ENCODE measurements around the gene MARCHF6.
"Not testable (repeated sequence)": the region's sequence is repeated elsewhere in the genome, so short reads cannot be mapped to it uniquely, and the experiment has no call there.

Gene MARCHF6

DNA sequence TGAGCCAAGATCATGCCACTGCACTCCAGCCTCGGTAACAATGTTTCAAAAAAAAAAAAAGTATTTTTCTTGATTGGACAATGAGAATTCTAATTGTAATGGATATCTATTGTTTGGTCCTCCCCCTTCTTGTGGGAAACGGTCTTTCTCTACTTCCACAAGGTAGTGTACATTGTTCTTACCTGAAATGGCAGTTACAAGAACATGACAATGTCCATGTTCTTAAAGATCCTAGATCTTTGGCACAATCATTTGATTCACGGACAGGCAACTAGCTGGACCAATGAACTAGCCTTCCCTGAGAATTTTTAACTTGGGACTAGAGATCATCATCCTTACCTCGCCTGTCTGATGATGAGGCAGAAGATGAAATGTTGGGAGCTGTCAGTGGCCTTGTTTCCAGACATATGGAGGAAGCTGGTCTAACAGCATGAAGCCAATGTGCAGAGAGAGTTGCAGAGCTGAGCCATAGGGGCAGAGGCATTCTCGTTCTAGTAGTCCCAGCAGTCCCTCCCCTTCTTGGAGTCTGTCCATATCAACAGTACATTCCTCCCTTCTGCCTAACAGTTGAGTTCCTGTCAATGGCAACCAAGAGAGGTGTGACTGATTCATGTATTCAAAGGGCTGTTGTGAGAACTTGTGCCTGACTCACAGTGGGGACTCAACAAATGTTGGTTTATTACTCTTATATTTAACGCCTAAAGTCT, 2.1 kb upstream of the MARCHF6 start:
- DNase-seq (ENCODE audit: low spot score) = peak; percentile 57

DNA sequence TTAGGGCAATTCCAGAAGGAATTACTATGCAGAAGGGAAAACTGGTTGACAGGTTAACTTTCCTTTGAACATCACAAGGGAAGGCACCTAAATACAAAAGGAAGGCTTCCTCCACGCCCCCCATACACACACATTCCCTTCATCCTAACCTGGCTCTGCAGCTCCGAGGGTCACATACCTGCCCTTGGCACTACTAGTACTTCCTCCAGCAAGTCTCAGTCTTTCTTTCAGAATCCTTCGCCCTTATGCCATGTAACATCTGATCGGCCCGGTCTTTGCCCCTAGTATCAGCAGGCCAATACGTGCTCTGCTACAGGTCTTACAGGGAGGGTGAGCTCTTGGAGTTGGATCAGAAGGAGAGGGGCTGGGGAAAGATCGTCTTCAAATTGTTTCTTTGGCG, 1.6 kb upstream of the MARCHF6 start:
- no peak for DNase-seq (ENCODE audit: low spot score)

DNA sequence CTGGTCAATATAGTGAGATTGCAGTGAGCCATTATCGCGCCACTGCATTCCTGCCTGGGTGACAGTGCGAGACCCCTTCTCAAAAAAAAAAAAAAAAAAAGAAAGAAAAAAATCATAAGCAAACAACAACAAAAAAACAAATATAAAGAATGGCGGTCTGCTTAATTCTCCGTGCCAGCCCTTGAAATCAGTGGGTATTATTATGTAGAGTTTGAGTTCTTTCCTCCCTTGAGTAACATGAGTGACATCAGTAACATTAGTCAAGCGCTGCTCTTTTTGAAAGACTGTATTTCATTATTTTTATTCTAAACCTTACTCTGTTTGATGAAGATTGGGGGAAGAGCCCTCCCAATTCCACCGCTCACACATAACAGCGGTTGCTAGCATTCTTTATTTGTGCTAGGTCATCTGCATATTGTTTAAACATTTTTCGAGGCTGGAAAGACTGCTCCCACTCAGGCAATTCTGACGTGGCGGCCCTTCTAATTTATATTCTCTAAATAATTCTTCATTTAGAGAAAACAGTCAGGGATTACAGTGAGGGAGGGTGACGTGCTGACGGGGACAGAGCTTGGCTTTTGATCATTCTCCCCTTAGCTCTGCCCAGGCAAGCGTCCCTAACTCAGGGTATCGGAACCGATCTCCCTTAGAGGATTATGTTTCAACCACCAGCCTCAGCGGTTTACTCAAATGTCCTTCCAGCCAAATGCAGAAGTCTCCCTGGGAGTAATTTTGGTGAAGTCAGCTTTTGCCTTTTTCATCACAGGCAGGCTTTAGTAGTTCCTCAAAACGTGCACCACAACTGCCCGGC, 860 bp upstream of the MARCHF6 start:
- no peak for DNase-seq (ENCODE audit: low spot score)

DNA sequence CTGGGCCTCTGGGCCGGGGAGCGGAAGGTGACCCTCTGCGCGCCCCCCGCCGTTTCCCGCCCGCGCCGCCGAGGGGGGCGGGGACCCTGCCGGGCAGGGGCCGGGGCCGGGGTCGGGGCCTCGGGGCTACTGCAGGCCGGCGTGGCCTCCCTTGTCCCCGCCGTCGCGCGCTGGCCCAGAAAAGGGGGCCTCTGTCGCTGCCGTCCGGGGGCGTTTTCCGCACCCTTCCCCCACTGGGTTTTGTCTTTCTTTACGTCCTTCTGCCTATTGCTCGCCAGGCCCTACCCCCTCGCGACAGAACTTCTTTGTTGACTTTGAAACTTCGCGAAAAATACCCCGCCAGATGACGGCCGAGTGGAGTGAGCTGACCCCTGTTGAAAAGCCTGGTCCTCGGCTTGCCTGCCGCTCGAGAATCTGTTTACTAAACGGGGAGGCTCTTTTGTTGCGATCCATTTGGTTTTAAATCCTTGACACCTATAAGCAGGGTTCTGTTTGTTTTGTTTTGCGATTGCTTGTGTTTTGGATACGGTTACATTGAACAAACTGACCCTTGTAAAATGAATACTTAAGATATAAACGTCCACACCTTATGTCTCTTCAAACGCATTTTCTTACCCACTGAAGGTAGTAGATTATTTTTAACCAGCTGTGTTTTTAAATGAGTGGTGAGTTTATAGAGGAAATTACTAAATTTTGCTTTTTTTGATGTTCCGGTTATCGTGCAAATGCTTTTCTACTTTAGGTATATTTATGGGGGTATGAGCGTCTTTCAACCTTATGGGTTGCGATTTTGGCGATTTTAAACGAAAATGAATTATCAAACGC, 765 bp downstream of the MARCHF6 start:
- peak; percentile 36 for DNase-seq (ENCODE audit: low spot score)

DNA sequence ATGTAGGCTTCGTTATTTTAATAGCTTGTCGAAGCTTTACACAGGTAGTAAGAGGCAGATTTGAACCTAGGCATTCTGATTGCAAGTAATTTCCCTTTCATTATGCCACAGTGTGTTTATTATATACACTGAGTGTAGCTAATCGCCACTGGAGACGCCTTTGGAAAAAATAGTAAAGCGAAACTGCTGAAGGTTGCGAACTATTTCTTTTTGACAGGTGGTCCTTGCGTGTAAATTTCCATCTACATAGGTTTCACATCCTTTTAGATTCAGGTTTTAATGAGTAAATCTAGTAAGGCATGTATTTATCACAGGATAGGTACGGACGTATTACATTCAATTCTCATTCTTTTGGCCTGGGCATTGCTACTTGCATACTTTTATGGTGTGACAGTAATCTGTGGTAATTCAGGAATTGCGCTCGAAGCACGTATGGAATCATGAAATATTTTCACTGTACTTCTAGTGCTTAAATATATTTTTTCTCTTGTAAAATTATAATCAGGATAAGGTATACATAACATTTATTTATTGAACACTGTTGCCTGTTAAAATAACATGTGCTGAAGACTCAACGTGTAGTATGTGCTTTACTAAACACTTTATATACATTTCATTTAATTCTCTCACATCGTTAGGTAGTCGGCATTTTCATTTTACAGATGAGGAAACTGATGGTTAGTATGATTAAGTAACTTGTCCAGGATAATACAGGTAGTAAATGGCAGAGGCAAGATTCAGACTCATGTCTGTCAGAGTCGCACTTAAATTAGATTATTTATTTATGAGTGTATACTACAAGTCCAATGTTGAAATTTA, 1.8 kb downstream of the MARCHF6 start:
- peak; percentile 61 for DNase-seq (ENCODE audit: low spot score)

GRCh38 chr5:10358999-10359398, 5.5 kb downstream of the MARCHF6 start:
- DNase-seq (ENCODE audit: low spot score) = no peak

DNA sequence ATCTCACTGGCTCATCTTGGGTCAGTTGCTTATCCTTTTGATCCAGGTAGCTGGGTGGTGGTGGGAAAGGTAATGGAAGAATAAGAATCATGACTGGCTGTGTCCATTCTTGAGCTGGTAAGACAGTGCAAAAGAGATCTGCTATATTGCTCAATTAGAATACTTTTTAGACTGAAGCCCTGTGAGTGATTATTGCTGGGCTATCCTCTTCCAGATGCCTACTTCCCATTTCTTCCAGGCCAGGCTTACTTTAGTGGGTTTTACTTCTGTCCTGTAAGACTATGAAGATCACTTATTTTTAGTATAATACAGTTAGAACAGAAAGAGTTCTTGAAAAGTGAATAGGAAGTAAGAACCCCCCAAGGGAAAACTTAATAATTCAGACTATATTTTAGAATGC, 7.2 kb downstream of the MARCHF6 start:
- DNase-seq (ENCODE audit: low spot score) = no peak

GRCh38 chr5:10363519-10364185, 10.2 kb downstream of the MARCHF6 start:
- DNase-seq (ENCODE audit: low spot score) = no peak

- peak; percentile 72 for DNase-seq (ENCODE audit: low spot score)
These were observed 10.7 kb downstream of the MARCHF6 start for GRCh38 chr5:10364186-10364689.

- DNase-seq (ENCODE audit: low spot score) = no peak
These were observed 12.3 kb downstream of the MARCHF6 start for GRCh38 chr5:10365782-10366181.

- DNase-seq (ENCODE audit: low spot score) = peak; percentile 43
These were observed 13.1 kb downstream of the MARCHF6 start for GRCh38 chr5:10366310-10367272.

GRCh38 chr5:10367579-10367978, 14.1 kb downstream of the MARCHF6 start:
- DNase-seq (ENCODE audit: low spot score) = no peak

DNA sequence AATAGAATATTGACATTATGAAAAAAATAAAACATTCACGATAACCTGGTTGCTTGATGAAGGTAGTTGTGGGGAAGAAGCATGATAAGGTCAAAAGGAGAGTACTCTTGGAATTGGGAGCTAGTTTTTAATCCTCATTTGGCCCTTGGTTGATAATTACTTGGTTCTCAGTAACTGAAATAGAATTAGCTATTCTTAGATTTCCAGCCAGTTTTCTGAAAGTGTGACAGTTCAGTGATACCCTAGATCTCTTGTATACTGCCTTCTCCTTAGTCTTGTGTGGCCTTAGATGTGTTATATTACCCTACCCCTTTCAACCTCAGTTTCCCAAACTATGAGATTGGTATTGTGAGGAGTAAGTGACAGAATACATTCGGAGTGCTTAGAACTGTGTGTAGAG, 17.4 kb downstream of the MARCHF6 start:
- DNase-seq (ENCODE audit: low spot score) = no peak

- DNase-seq (ENCODE audit: low spot score) = not testable (repeated sequence)
These were observed 17.9 kb downstream of the MARCHF6 start for GRCh38 chr5:10371369-10371768.

DNA sequence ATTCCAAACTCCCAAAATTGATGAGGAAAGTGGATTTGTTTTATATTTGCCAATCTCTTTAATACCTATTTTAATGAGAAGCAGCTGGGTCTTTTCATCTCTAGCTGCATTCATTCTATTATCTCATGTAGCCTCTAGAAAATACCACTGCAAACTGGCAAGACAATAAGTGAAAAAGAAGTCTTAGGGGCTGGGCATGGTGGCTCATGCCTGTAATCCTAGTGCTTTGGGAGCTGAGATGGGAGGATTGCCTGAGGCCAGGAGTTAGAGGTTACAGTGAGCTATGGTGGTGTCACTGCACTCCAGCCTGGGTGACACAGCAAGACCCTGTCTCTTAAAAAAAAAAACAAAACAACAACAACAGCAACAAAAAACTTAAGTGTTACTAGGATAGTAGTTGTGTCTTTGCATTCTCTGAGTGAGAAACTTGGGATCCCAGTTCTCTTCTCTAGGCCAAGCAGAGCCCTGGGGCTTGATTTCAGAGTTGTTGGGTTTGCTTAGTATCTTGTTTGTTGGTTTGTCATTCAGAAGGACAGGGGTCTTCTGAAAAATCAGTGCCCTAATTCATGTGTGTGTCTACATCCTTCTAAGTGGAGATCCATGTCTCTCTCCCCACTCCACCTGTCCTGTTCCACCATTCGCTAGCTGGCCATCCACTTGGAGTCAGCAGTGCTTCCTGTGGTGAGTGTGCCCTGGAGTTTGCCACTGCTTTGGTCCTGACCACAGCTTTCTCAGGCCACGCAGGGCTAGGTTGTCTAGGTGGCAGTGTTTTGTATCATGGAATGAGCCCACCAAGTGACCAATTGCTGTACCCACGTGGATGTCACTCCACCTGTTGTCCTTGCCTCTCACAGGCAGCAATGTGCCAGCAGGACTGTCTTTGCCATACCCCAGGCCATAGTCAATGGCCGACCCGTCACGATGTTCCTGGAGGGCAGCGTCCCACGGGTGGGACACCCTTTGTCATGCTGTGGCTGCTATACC, 19.5 kb downstream of the MARCHF6 start:
- DNase-seq (ENCODE audit: low spot score) = no peak

DNA sequence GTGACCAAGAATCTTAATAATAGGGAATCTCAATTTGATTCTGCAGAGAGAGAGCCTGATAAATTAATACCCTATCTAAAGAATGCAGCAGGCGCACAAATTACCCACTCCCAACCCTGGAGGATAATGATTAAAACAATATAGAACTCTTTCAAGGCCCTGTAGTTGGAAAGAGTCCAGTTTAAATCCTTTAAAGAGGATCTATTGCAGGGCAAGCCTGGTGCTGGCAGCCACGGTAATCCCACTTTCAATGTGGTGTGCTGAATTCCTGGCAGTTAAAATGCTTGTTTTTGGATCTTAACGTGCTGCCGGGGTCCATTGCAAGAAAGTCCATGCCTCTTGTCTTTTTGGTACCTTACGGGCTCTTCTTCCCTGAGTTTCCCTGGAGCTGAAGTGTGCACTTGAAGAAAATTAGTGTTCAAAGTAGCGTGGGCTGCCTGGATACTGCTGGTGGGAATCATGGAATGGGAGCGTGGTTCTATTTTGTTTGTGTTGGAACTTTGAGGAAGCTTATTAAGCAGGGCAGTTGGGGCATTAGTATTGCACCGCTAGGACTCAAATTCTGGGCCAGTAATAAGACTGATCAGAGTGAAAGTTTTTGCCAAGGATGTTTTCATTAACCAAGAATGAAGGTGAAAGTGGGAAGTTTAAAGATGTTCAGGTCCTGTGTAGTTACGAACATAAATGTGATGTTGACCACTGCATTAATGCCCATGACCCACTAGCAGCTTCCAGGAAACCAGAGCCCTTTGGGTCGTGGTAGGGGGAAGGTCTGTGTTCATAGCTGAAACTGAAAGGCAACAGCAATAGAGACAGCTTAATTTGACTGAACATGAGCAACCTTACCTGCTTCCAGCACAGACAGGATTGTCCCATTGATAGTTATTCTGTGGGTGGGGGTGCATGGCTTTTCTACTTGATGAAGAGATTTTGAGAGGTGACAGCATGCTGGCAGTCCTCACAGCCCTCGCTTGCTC, 20.8 kb downstream of the MARCHF6 start:
- no peak for DNase-seq (ENCODE audit: low spot score)

GRCh38 chr5:10375146-10375545, 21.7 kb downstream of the MARCHF6 start:
- not testable (repeated sequence) for DNase-seq (ENCODE audit: low spot score)

All from hematopoietic multipotent progenitor cell treated with erythropoietin and hydrocortisone succinate and interleukin-3 and kit ligand, for 15 days (in vitro differentiated cells).